Lower lobe of right lung (tissue), 2 donors: Measurements from ENCODE around the gene PLEKHG2. TPM values are rescaled to one million over a fixed set of nuclear protein-coding genes. Genes with fewer than 3 reads are reported as not detected.

ENCODE experiments used
- ATAC-seq, 2 donors: fragments of 200-7000 bp; cut with Tn5 transposase; one replicate each; pipeline ENCODE4 v1.9.1; 2020 to 2022; ENCODE audit warnings: mild to moderate bottlenecking in 2 of 2, moderate library complexity in 2 of 2
- DNase-seq: peaks from one replicate; pipeline ENCODE4 v3.0.0-alpha.2; 2020
- H3K27ac ChIP-seq: fragments of 200-600 bp; one replicate; pipeline ENCODE4 v1.8.0; 2022
- H3K27me3 ChIP-seq: fragments of 200-600 bp; one replicate; pipeline ENCODE4 v1.8.0; 2022; ENCODE audit warnings: low read depth
- H3K36me3 ChIP-seq: fragments of 200-600 bp; one replicate; pipeline ENCODE4 v1.8.0; 2022; ENCODE audit warnings: mild to moderate bottlenecking
- H3K4me1 ChIP-seq: fragments of 200-600 bp; one replicate; pipeline ENCODE4 v1.8.0; 2022
- H3K4me3 ChIP-seq: fragments of 200-600 bp; one replicate; pipeline ENCODE4 v1.8.0; 2022; ENCODE audit warnings: mild to moderate bottlenecking
- H3K9me3 ChIP-seq: fragments of 200-600 bp; one replicate; pipeline ENCODE4 v1.8.0; 2022
- intact Hi-C: fragments of 100-400 bp; cut with DNase I; formaldehyde crosslinking; loops from one replicate; pipeline ENCODE4 v1.11.0; 2022
- microRNA-seq: library from miRNA; unstranded; fragments of <30 nt; microRNA quantifications from one replicate; pipeline ENCODE4 v1.2.0, GENCODE V29; 2020; ENCODE audit warnings: borderline number of aligned reads
- total RNA-seq: library from RNA; stranded (reverse); fragmentation: NEBNext Ultra II Directional; extraction: Animal tissue kit (Norgen Biotek cat#: 25700); gene quantifications from one replicate; pipeline ENCODE4 v1.2.1, GENCODE V29; 2021
- TF ChIP-seq, protein P1 (sequence below): fragments of 200-600 bp; IDR thresholded peaks from one replicate; pipeline ENCODE4 v1.8.0; 2022; ENCODE audit warnings: antibody characterized with exemption, mild to moderate bottlenecking
- donor health status: DM: no; HTN: yes; CAD: no; lungs with severe emphysema.

Gene PLEKHG2
- total RNA-seq, 1 donor from 2014 or later, result 24.7 TPM

GRCh38 chr19:39475748-39476147 lies 63.3 kb downstream of the PLEKHG2 start:
- H3K27ac ChIP-seq, result no peak overlapping the region
- TF ChIP-seq, protein P1, sequence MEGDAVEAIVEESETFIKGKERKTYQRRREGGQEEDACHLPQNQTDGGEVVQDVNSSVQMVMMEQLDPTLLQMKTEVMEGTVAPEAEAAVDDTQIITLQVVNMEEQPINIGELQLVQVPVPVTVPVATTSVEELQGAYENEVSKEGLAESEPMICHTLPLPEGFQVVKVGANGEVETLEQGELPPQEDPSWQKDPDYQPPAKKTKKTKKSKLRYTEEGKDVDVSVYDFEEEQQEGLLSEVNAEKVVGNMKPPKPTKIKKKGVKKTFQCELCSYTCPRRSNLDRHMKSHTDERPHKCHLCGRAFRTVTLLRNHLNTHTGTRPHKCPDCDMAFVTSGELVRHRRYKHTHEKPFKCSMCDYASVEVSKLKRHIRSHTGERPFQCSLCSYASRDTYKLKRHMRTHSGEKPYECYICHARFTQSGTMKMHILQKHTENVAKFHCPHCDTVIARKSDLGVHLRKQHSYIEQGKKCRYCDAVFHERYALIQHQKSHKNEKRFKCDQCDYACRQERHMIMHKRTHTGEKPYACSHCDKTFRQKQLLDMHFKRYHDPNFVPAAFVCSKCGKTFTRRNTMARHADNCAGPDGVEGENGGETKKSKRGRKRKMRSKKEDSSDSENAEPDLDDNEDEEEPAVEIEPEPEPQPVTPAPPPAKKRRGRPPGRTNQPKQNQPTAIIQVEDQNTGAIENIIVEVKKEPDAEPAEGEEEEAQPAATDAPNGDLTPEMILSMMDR, result no peak
- H3K4me3 ChIP-seq, result no peak overlapping the region
- DNase-seq (no peak), ATAC-seq (no peak)
- peaks cover 62% of the 10 kb centered on the region for H3K36me3 ChIP-seq
- intact Hi-C loops, result no loop called here
- no peaks in the 10 kb centered on the region for H3K9me3 ChIP-seq
- peaks cover 9% of the 10 kb centered on the region for H3K4me1 ChIP-seq
- no peaks in the 10 kb centered on the region for H3K27me3 ChIP-seq

Small RNAs within 50 kb of the gene (microRNA-seq; reads per million reads assigned to microRNA genes)
- not detected for gene MIR4530

Other genes with a start within 250 kb of the PLEKHG2 start
- 0.86 TPM for gene NCCRP1, start 215.7 kb upstream of the PLEKHG2 start, total RNA-seq
- not detected for gene SYCN, start 208.4 kb upstream of the PLEKHG2 start, total RNA-seq
- gene IFNL3, start 167.7 kb upstream of the PLEKHG2 start, total RNA-seq, result not detected
- not detected for gene IFNL4, start 163.8 kb upstream of the PLEKHG2 start, total RNA-seq
- gene IFNL2, start 144.3 kb upstream of the PLEKHG2 start, total RNA-seq, result not detected
- not detected for gene IFNL1, start 116.3 kb upstream of the PLEKHG2 start, total RNA-seq
- 2.1 TPM for gene LRFN1, start 91.8 kb upstream of the PLEKHG2 start, total RNA-seq
- 149 TPM for gene GMFG, start 76.6 kb upstream of the PLEKHG2 start, total RNA-seq
- 74.4 TPM for gene SAMD4B, start 70.2 kb upstream of the PLEKHG2 start, total RNA-seq
- 33.7 TPM for gene PAF1, start 21.6 kb upstream of the PLEKHG2 start, total RNA-seq
- gene MED29, start 21.3 kb upstream of the PLEKHG2 start, total RNA-seq, result 33.1 TPM
- 208 TPM for gene ZFP36, start 5.8 kb upstream of the PLEKHG2 start, total RNA-seq
- 1,586 TPM for gene RPS16, start 23.3 kb downstream of the PLEKHG2 start, total RNA-seq
- gene SUPT5H, start 32.9 kb downstream of the PLEKHG2 start, total RNA-seq, result 108 TPM
- 44.0 TPM for gene TIMM50, start 68.2 kb downstream of the PLEKHG2 start, total RNA-seq
- not detected for gene DLL3, start 86.3 kb downstream of the PLEKHG2 start, total RNA-seq
- not detected for gene SELENOV, start 102.5 kb downstream of the PLEKHG2 start, total RNA-seq
- 3.7 TPM for gene EID2B, start 120.2 kb downstream of the PLEKHG2 start, total RNA-seq
- gene EID2, start 127.5 kb downstream of the PLEKHG2 start, total RNA-seq, result 12.8 TPM
- gene LGALS13, start 189.9 kb downstream of the PLEKHG2 start, total RNA-seq, result not detected
- not detected for gene LGALS16, start 243.2 kb downstream of the PLEKHG2 start, total RNA-seq